Effector memory CD8-positive, alpha-beta T cell (primary cell): ENCODE results near the gene TMEM213.

Experiments used
- ATAC-seq: fragments of 150-1000 bp; cut with Tn5 transposase; replicated peaks from 2 replicates; pipeline ENCODE4 v1.10.0; 2021; ENCODE audit warnings: mild to moderate bottlenecking, moderate library complexity
- DNase-seq, 3 experiments: peaks; one replicate each; pipeline ENCODE4 v3.0.0; 2021
- H3K27ac Mint-ChIP-seq, 2 donors: one replicate each; pipeline ENCODE4 v1.8.0; 2022; ENCODE audit warnings: mild to moderate bottlenecking in 2 of 2, mixed read lengths in 2 of 2, moderate library complexity in 2 of 2
- H3K27me3 Mint-ChIP-seq, 2 donors: one replicate each; pipeline ENCODE4 v1.8.0; 2022; ENCODE audit warnings: mixed read lengths in 2 of 2
- H3K36me3 Mint-ChIP-seq: one replicate; pipeline ENCODE4 v1.8.0; 2022; ENCODE audit warnings: mild to moderate bottlenecking, moderate library complexity, mixed read lengths; ENCODE audit not compliant: insufficient read depth
- H3K4me1 Mint-ChIP-seq, 2 donors: one replicate each; pipeline ENCODE4 v1.8.0; 2022; ENCODE audit warnings: low read depth in 2 of 2, mixed read lengths in 2 of 2
- H3K4me3 Mint-ChIP-seq, 2 donors: one replicate each; pipeline ENCODE4 v1.8.0; 2022; ENCODE audit warnings: mild to moderate bottlenecking in 2 of 2, mixed read lengths in 2 of 2, moderate library complexity in 2 of 2
- H3K9me3 Mint-ChIP-seq, 2 donors: one replicate each; pipeline ENCODE4 v1.8.0; 2022; ENCODE audit warnings: mixed read lengths in 2 of 2
- total RNA-seq, 9 experiments: gene quantifications; one replicate each; lab custom pipeline; 2026; lab: John Stamatoyannopoulos, UW

Gene TMEM213, protein sequence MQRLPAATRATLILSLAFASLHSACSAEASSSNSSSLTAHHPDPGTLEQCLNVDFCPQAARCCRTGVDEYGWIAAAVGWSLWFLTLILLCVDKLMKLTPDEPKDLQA
- 0 to 0.06 (median 0) reads per million in 9 experiments for total RNA-seq

DNA sequence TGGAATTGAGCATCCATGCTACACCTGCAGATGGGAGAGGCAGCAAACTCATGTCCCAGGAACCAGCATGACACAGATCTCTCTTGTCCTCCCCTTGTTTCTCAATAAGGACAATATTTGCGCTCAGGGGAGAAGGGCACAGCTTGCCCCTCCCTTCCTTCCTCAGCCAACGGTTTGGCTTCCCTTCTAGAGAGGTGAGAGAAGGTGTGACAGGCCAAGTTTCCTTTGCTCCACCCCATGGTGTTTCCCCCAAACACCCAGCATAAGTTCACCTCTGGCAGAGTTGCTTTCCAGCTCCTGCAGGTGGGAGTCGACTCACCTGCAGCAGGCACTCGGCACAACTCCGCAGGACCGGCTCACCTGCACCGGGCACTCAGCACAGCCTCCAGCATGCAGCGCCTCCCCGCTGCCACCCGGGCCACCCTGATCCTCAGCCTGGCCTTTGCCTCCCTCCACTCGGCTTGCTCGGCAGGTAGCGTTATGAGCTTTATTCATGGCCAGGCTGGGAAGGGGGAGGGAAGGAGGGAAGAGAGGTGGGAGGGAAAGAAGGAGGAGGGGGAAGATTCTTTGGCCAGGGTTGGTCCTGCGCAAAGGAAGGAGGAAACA is at the start of gene TMEM213, which contains the start of gene ATP6V0A4:
TMEM213 (plus strand) TSS at position 280 of the 606 bp plus-strand sequence; CDS start at position 391, 111 bp downstream.
ATP6V0A4 (minus strand) TSS at position 482 of the 606 bp plus-strand sequence. CDS start 26,949 bp downstream, outside the sequence.
- Mint-ChIP-seq H3K4me3 (peak within 1 kb of the TSS in 1 of 2 donors; percentile 8), H3K27me3 (peaks cover 13 to 23% of the 10 kb centered on the region in 2 donors), H3K36me3 (no peaks in the 10 kb centered on the region), H3K9me3 (no peaks in the 10 kb centered on the region), H3K4me1 (peaks cover 0 to 16% of the 10 kb centered on the region in 2 donors), H3K27ac (peak within 1 kb of the TSS in 1 of 2 donors; percentile 45)
- ATAC-seq (peak; percentile 87), DNase-seq (peak in 1 of 3 experiments; percentile 6)

DNA sequence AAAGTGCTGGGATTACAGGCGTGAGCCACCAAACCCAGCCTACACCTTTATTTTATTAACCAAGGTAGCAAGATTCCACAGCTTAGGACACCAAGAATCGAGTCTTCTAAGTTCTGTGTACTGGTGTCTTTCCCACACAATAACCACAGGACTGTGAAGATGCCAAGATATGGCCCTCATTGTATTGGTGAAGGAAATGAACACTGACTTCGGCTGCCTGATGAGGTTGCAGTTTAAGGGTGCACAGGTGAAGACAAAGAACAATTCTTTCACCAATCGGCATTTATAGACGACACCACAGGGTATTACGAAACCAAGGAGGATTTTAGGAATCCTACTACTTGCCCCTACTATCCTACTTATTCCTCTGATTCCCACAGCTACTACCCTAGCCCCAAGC is 49.1 kb upstream of the TMEM213 start:
- no peak overlapping the region for H3K4me3 Mint-ChIP-seq
- H3K36me3 Mint-ChIP-seq = no peaks in the 10 kb centered on the region
- DNase-seq (no peak), ATAC-seq (no peak)
- peaks cover 23 to 42% of the 10 kb centered on the region in 2 donors for H3K4me1 Mint-ChIP-seq
- no peaks in the 10 kb centered on the region for H3K9me3 Mint-ChIP-seq
- peak overlapping the region; percentile 47 to 75 for H3K27ac Mint-ChIP-seq
- no peaks in the 10 kb centered on the region for H3K27me3 Mint-ChIP-seq

DNA sequence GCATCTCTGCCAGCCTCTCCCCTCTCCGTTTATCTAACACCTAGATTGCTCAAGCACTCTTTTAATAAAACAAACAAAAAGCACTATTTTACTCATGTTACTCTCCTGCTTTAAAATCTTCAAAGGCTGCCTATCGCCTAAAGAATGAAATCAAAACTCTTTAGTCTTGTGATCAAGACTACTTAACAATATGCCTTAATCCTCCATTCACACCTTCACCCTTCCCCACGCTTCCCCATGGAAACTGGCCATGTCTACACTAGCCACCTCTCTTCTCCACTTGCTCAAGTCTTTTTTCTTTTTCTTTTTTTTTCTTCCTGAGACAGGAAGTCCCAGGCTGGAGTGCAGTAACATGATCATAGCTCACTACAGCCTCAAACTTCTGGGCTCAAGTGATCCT is 47.8 kb upstream of the TMEM213 start:
- ATAC-seq (no peak), DNase-seq (no peak)
- H3K27ac Mint-ChIP-seq = peak overlapping the region; percentile 33 to 75
- H3K4me1 Mint-ChIP-seq = peaks cover 25 to 45% of the 10 kb centered on the region in 2 donors
- no peaks in the 10 kb centered on the region for H3K9me3 Mint-ChIP-seq
- no peaks in the 10 kb centered on the region for H3K36me3 Mint-ChIP-seq
- no peak overlapping the region for H3K4me3 Mint-ChIP-seq
- H3K27me3 Mint-ChIP-seq = no peaks in the 10 kb centered on the region

DNA sequence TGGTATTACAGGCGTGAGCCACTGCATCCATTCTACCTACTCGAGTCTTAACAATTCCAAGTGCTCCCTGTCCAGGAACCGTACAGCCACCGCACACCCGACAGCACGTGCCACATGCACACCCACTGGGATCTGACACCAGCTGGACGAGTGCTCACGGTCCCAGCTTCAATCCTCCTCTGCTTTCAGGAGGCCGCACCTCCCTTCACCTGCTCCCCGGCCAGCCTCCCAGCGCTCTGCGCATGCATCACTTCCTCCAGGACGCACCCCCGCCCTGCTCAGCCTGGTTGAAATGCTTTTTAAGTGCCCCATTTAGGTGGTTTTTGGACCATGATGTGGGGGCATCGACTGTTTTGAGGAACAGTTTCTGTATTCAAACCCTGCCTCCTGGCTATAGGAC is 47.3 kb upstream of the TMEM213 start:
- Mint-ChIP-seq H3K9me3 (no peaks in the 10 kb centered on the region), H3K27ac (peak overlapping the region; percentile 33 to 75), H3K4me3 (no peak overlapping the region), H3K36me3 (no peaks in the 10 kb centered on the region), H3K4me1 (peaks cover 25 to 45% of the 10 kb centered on the region in 2 donors), H3K27me3 (no peaks in the 10 kb centered on the region)
- DNase-seq (no peak), ATAC-seq (no peak)

DNA sequence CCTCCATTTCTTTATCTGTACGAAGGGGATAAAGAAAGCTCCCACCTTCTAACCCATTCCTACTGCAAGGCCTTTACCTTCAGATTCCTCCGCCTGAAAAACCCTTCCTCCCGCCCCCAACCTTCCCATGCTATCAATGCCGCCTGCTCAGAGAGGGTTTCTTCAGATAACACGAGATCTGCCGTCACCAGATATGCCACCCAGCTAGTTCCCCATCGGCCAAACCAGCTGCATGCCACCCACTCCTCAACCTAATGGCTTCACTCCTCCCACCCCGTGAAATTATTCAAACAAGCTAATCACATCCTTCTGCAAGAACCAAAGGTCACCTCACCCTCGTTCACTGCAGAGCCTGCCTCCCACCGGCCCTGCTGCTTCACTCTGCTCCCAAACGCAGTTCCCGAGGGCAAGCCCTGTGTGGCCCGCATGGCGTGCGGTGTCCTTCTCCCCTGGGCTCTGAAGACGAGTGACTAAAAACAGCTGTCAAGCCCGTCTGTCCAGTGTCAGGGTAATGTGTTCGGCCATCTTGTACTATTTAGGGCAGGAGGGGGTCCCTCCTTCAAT is 46.8 kb upstream of the TMEM213 start:
- peaks cover 25 to 45% of the 10 kb centered on the region in 2 donors for H3K4me1 Mint-ChIP-seq
- peak overlapping the region; percentile 75 to 79 for H3K27ac Mint-ChIP-seq
- DNase-seq (no peak), ATAC-seq (no peak)
- no peaks in the 10 kb centered on the region for H3K9me3 Mint-ChIP-seq
- H3K36me3 Mint-ChIP-seq = no peaks in the 10 kb centered on the region
- H3K27me3 Mint-ChIP-seq = no peaks in the 10 kb centered on the region
- peak overlapping the region in 1 of 2 donors; percentile 15 for H3K4me3 Mint-ChIP-seq

DNA sequence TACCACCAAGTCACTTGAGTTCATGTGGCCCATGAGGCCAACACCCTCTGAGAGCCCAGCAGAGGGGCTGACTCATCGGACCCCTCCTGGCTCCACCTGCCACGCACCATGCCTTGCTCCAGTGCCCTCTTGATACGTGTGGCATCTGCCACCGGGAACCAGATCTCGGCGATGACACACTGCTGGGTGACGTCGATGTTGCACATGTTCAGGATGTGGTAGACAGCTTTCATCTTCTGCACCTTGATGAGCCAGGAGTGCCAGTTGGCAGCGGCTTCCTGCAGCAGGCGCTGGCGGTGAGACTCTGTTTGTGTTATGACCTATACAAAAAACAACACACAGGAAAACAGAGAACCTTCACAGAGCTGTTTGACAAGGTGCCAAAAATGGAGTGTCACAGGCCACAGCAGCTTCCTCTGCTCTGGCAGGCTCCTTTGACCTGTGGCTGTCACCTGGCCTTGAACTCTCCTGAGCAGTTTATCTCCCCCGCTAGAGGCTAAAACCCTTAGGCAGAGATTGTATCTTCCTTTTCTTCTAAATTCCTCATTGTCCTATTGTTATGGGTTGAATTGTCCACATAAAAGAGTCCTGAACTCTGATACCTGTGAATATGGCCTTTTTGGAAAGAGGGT is 45.2 kb upstream of the TMEM213 start:
- no peaks in the 10 kb centered on the region for H3K27me3 Mint-ChIP-seq
- ATAC-seq = peak; percentile 89
- peak overlapping the region; percentile 33 to 55 for H3K4me3 Mint-ChIP-seq
- no peaks in the 10 kb centered on the region for H3K36me3 Mint-ChIP-seq
- peaks cover 25 to 43% of the 10 kb centered on the region in 2 donors for H3K4me1 Mint-ChIP-seq
- H3K9me3 Mint-ChIP-seq = no peaks in the 10 kb centered on the region
- H3K27ac Mint-ChIP-seq = peak overlapping the region; percentile 89 to 97
- peak; percentile 87 to 89 (median 87) for DNase-seq

DNA sequence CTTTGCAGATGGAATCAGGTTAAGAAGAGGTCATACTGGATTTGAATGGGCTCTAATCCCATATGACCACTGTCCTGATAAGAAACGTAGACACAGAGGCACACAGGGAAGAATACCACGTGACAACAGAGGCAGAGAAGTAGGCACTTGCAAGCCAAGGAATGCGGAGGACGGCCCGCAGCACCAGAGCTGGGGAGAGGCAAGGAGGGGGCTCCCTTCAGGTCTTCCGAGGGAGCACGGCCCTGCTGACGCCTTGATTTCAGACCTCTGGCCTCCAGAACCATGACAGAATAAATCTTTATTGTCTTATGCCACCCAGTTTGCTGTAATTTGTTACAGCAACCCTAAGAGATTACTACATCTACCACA is 44.7 kb upstream of the TMEM213 start:
- no peaks in the 10 kb centered on the region for H3K9me3 Mint-ChIP-seq
- peak overlapping the region; percentile 89 to 97 for H3K27ac Mint-ChIP-seq
- H3K4me3 Mint-ChIP-seq = peak overlapping the region; percentile 33 to 55
- H3K36me3 Mint-ChIP-seq = no peaks in the 10 kb centered on the region
- no peaks in the 10 kb centered on the region for H3K27me3 Mint-ChIP-seq
- ATAC-seq = no peak
- H3K4me1 Mint-ChIP-seq = peaks cover 25 to 41% of the 10 kb centered on the region in 2 donors
- DNase-seq = no peak

DNA sequence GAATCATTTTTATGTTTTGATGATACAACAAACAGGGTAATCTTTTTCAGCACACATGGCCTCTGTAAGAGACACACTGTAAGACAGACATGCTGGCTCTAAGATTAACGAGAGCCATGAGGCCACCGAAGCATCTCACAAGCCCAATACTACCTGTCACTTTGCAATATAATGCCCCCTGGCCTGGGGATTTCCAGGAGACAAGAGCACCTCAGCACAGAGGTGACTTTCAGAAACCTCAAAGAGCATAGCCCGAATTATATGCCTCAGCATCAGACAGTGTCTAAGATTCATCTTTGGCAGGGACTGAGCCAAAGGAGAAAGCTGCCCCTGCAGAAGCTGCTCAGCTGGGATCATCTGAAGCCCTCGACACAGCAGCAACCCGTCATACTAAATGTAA is 44.2 kb upstream of the TMEM213 start:
- no peaks in the 10 kb centered on the region for H3K36me3 Mint-ChIP-seq

DNA sequence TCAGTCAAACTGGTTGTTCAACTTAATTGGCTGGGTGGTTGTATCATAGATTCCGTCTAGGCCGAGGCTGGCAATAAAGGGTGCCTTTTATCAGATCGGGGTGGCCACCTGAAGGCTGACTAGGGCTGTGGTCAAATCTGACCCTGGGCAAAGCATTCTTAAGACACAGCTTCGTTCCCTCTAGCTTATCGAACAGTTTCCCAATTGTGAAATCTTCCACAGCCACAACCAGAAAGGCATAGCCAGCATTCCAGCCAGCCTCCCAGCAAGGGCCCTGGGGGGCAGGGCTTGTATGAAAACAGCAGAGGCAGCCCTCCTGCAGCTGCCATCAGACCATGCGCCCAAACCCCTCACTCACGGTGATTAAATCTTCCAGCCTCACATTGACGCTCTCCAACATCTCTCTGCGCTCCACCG is 42.5 kb upstream of the TMEM213 start:
- no peak overlapping the region for H3K4me3 Mint-ChIP-seq
- DNase-seq = no peak
- H3K27me3 Mint-ChIP-seq = no peaks in the 10 kb centered on the region
- H3K9me3 Mint-ChIP-seq = no peaks in the 10 kb centered on the region
- no peaks in the 10 kb centered on the region for H3K36me3 Mint-ChIP-seq
- no peak for ATAC-seq
- peaks cover 20 to 34% of the 10 kb centered on the region in 2 donors for H3K4me1 Mint-ChIP-seq
- H3K27ac Mint-ChIP-seq = peak overlapping the region; percentile 53 to 71

More for the DNA sequence above, 44.2 kb upstream of the TMEM213 start:
- ATAC-seq (no peak), DNase-seq (no peak)
- Mint-ChIP-seq H3K27me3 (no peaks in the 10 kb centered on the region), H3K9me3 (no peaks in the 10 kb centered on the region), H3K27ac (peak overlapping the region; percentile 89 to 97), H3K4me3 (no peak overlapping the region), H3K4me1 (peaks cover 25 to 40% of the 10 kb centered on the region in 2 donors)

DNA sequence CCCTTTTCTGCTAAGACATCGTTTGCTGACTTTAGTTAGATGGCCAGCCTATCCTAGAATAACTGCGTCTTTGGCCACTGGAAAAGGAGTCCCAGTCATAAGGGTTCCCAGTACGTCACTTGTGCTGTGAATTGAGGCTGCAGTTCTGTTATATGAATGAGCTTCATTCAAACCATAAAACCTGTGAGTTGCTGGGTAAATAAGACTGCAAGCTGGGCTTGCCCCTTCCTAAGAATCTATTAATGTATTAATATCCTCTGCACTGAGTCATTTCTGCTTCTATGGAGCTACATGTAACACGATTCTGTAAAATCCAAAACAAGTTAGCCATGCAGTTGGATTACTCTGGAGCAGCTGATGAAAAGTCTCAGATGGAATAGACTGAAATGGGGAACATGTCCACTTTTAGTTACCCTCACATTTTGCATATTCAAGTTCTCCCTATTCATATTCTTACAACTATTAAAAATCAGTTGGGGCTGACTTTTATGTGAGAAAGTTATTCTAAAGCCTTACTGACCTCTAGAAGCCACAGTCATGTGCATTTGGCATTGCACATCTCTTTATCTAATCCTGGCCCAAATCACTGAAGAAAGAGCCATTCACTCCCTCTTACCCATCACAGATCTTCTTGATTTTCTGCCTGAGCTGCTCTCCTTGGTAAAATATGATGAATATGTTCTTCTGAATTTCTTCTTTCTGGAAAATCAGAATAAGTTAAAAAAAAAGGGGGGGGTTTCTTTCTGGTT is 41.8 kb upstream of the TMEM213 start:
- no peak overlapping the region for H3K4me3 Mint-ChIP-seq
- no peaks in the 10 kb centered on the region for H3K9me3 Mint-ChIP-seq
- DNase-seq (no peak), ATAC-seq (no peak)
- no peaks in the 10 kb centered on the region for H3K27me3 Mint-ChIP-seq
- no peaks in the 10 kb centered on the region for H3K36me3 Mint-ChIP-seq
- H3K4me1 Mint-ChIP-seq = peaks cover 14 to 29% of the 10 kb centered on the region in 2 donors
- H3K27ac Mint-ChIP-seq = peak overlapping the region; percentile 53 to 71

DNA sequence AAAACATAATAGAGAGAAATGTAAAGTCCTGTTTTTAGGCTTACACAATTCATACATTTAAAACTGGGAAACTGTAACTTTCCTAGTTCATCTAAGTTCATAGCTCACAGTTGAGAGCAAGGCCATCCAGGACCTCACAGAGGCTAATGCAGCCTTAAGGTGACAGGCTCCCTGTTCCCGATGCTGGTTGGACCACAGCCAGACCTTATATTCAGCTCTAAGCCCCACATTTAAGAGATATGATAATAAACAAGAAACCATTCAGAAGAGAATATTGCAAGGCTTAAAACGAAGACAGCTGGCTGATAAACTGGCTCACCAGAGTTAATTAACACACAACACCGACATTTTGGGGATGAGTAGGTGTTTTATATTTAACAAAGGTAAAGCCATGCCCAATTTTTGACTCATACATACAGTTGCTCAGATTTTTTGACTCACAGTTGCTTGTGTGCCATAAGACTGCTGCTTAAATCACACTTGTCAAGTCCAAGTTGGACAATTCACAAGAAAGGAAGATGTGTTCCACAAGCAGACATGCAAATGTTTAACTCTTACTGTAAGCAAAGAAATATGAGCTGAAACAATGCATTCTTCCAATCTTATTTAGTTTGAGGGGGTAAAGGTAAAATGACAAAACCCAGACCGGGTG is 41.1 kb upstream of the TMEM213 start:
- Mint-ChIP-seq H3K9me3 (no peaks in the 10 kb centered on the region), H3K4me1 (peaks cover 13 to 22% of the 10 kb centered on the region in 2 donors), H3K36me3 (no peaks in the 10 kb centered on the region), H3K27me3 (no peaks in the 10 kb centered on the region), H3K4me3 (no peak overlapping the region), H3K27ac (peak overlapping the region in 1 of 2 donors; percentile 71)
- DNase-seq (no peak), ATAC-seq (no peak)

DNA sequence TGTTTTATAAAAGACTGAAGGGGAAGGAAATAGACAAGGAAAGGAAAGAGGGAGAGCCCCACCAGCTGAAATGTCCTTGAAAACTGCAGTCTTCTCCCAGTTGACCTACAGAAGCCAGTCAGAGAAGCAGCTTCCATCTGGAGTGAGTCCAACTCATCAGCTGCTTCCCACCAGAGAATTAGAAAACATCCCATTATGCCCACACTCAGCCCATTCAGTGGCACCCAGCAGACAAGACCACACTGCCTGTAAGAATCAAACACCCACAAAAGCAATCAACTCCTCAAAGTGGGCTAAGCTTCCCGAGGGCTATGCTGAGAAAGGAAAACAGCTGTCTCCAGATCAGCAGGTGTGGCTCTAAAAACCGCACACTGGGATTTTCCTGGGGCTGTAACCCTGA is 29.6 kb upstream of the TMEM213 start:
- ATAC-seq (no peak), DNase-seq (no peak)
- Mint-ChIP-seq H3K4me1 (no peaks in the 10 kb centered on the region), H3K27ac (no peak overlapping the region), H3K9me3 (no peaks in the 10 kb centered on the region), H3K27me3 (peaks cover 6 to 8% of the 10 kb centered on the region in 2 donors), H3K4me3 (no peak overlapping the region), H3K36me3 (no peaks in the 10 kb centered on the region)

DNA sequence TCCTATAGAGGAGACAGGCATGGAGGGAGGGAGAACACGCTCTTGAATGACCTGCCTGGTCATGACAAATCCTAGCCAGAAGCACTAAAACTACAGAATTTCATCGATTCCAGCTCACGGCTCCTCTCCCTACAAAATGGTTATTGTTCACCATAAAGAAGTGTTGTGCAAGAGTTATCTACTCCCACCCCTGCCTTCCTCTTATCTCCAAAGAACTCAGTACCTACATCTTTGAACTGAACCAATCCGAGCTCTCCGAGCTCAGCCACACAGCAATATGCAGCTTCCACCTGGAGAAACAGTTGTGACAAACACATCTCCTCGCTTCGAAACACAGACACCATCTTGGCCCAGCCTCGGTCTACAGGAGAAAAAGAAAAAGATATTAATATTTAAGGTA is 26.9 kb upstream of the TMEM213 start:
- H3K27ac Mint-ChIP-seq = no peak overlapping the region
- DNase-seq (no peak), ATAC-seq (no peak)
- peaks cover 11 to 13% of the 10 kb centered on the region in 2 donors for H3K27me3 Mint-ChIP-seq
- H3K4me3 Mint-ChIP-seq = no peak overlapping the region
- no peaks in the 10 kb centered on the region for H3K9me3 Mint-ChIP-seq
- no peaks in the 10 kb centered on the region for H3K4me1 Mint-ChIP-seq
- no peaks in the 10 kb centered on the region for H3K36me3 Mint-ChIP-seq
